AG04450 (cell line): ENCODE data around the gene PLXNA2. TPM values are rescaled to one million over a fixed set of nuclear protein-coding genes. Genes with fewer than 3 reads are reported as not detected.

Experiments used
- CTCF ChIA-PET: fragments of 300-600, 350-600 bp; formaldehyde crosslinking; extraction: SDS; loops from one replicate; lab custom pipeline; 2022; ENCODE audit warnings: antibody characterized with exemption, inconsistent platforms; lab: Charles Lee
- POLR2A ChIA-PET: fragments of 350-600 bp; formaldehyde crosslinking; extraction: SDS; loops from one replicate; lab custom pipeline; 2021; ENCODE audit warnings: antibody characterized with exemption, inconsistent platforms; lab: Yijun Ruan, JAX
- DNase-seq: peaks from one replicate; pipeline ENCODE4 v3.0.0-alpha.2; 2011; ENCODE audit warnings: low read depth, low spot score
- H3K27ac ChIP-seq: one replicate; pipeline ENCODE4 v1.5.1; 2012; ENCODE audit warnings: low read depth, low read length, control low read depth
- H3K27me3 ChIP-seq: one replicate; pipeline ENCODE4 v1.6.0; 2012; ENCODE audit warnings: low read length; ENCODE audit not compliant: control insufficient read depth, insufficient read depth
- H3K4me3 ChIP-seq: 2 replicates; pipeline ENCODE4 v1.5.1; 2011; ENCODE audit warnings: mild to moderate bottlenecking, low read depth, low read length, control low read depth
- H3K9me3 ChIP-seq: 2 replicates; pipeline ENCODE4 v1.5.1; 2012; ENCODE audit warnings: low read length; ENCODE audit not compliant: control insufficient read depth, insufficient read depth
- CTCF ChIP-seq: IDR thresholded peaks from 2 replicates; pipeline ENCODE4 v1.5.1; 2011; ENCODE audit warnings: low read depth, low read length, control low read depth, inconsistent platforms
- polyA minus RNA-seq: library from RNA; depleted of rRNA, polyadenylated mRNA; stranded (reverse); fragments of >200 nt; gene quantifications from 2 replicates; pipeline ENCODE4 v1.2.3, GENCODE V29; 2011; rRNA and poly(A)+ RNA removed
- polyA plus RNA-seq: library from polyadenylated mRNA; depleted of rRNA; stranded (reverse); fragments of >200 nt; gene quantifications from 2 replicates; pipeline ENCODE4 v1.2.3, GENCODE V29; 2011; rRNA removed

Gene PLXNA2
- polyA plus RNA-seq (0.10 and 0.16 TPM in 2 replicates), polyA minus RNA-seq (0.37 and 0.70 TPM in 2 replicates)

DNA sequence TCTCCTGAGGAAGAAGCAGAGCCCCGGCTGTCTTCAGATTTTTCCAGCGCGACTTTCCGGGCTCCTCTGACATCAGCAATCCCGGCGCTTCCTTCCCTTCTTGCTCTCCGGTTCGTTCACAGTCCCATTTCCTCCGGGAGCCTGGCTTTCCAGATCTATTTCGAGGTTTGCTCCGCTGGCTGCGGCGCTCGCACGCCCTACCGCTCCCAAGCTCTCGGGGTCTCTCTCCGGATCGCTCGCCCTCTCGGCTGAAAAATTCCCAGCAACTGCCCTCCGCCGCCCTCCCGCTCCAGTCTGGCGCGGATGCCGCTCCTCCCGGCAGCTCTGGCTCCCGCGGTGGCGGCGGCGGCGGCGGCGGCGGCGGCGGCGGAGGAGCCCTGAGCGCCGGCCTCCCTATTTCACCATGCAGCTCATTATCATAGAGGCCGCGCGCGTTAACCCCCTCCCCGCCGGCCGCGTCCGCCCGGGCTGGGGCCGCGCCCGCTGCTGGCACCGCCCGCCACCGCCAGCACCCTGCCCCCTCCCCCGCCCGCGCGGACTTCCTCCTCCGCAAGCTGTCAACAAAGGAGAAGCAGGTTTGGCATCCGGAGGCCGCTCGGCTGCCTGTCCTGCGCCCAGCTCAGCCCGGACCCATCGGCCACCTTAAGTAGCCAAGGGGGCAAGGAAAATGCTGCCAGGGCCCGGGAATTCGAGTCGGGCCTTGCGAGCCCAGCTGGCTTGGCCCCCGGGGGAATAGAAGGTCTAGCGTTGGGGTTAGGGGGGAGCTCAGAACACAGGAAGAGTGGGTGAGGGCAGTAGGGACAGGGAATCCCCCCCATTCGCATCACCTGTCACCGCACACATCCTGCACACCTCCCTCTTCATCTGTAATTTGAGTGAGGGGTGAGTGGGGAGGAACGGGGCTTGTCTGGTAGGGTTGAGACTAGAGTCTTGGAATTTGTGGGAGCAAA lies at the start of gene PLXNA2:
PLXNA2 (minus strand) TSS at position 418 of the 950 bp plus-strand sequence. CDS start 26,462 bp downstream, outside the sequence.
- DNase-seq = no peak
- peaks cover 30% of the 10 kb centered on the region for H3K27me3 ChIP-seq
- H3K9me3 ChIP-seq = no peaks in the 10 kb centered on the region
- H3K27ac ChIP-seq = peak within 1 kb of the TSS; percentile 21
- peak within 1 kb of the TSS; percentile 66 for H3K4me3 ChIP-seq
- no peak for TF ChIP-seq CTCF
- POLR2A ChIA-PET = interaction anchor here (0.6 to 1.3 kb wide), 2 partner anchors 25 to 222 kb away, joined by 3 to 16 read pairs; no protein-coding TSS in a partner anchor
- CTCF ChIA-PET = interaction anchor here (0.7 to 22.8 kb wide), 57 partner anchors 7 to 1283 kb away, joined by 3 to 593 read pairs (median 4); no protein-coding TSS in a partner anchor

- no peak for TF ChIP-seq CTCF
- CTCF ChIA-PET = no interaction called here
- DNase-seq = no peak
- H3K27me3 ChIP-seq = peaks cover 2% of the 10 kb centered on the region
- H3K27ac ChIP-seq = no peak overlapping the region
- no peak overlapping the region for H3K4me3 ChIP-seq
- POLR2A ChIA-PET = no interaction called here
- no peaks in the 10 kb centered on the region for H3K9me3 ChIP-seq
Measured at GRCh38 chr1:208292908-208293307, 48.7 kb upstream of the PLXNA2 start.

GRCh38 chr1:208291923-208292711 lies 47.9 kb upstream of the PLXNA2 start:
- Histone ChIP-seq H3K9me3 (no peaks in the 10 kb centered on the region), H3K27me3 (peaks cover 2% of the 10 kb centered on the region), H3K4me3 (no peak overlapping the region), H3K27ac (no peak overlapping the region)
- no peak for DNase-seq
- ChIA-PET CTCF (no interaction called here), POLR2A (no interaction called here)
- no peak for TF ChIP-seq CTCF

DNA sequence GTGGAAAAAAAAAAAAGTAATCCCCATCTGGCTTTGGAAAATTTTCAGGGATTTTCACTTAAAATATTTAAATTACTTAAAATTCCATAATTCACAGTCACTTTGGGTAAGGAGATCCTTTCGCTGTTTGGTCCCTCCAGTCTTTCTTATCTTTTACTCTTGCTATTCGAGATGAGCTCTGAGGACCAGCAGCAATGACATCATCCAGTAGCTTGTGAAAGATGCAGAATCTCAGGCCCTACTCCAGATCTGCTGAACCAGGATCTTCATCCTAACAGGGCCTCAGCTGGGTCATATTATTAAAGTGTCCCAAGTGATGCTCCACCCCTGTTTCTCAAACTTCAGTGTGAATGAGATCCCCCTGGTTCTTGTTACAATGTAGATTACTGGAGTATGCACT lies 46.9 kb upstream of the PLXNA2 start:
- Histone ChIP-seq H3K27ac (no peak overlapping the region), H3K27me3 (peaks cover 2% of the 10 kb centered on the region), H3K9me3 (no peaks in the 10 kb centered on the region), H3K4me3 (no peak overlapping the region)
- no peak for DNase-seq
- ChIA-PET CTCF (interaction anchor here (1.2 kb wide), 1 partner anchor 269 kb away, joined by 4 read pairs; no protein-coding TSS in a partner anchor), POLR2A (no interaction called here)
- no peak for TF ChIP-seq CTCF
